Stimulated activated CD4-positive, alpha-beta T cell treated with anti-CD3 and anti-CD28 coated beads, Interleukin-1b, Interleukin-23, amount 100 ng/mL, for 4 hours (primary cell): Measurements from ENCODE around the gene JMJD4.

Experiments used
- DNase-seq, 2 donors: peaks; one replicate each; pipeline ENCODE4 v3.0.0-alpha.2; 2020; ENCODE audit warnings: low read depth in 2 of 2

The JMJD4 gene

GRCh38 chr1:227749916-227750710 is 15.0 kb upstream of the JMJD4 start:
- no peak for DNase-seq

GRCh38 chr1:227749225-227749624 is 14.1 kb upstream of the JMJD4 start:
- DNase-seq, result no peak

DNA sequence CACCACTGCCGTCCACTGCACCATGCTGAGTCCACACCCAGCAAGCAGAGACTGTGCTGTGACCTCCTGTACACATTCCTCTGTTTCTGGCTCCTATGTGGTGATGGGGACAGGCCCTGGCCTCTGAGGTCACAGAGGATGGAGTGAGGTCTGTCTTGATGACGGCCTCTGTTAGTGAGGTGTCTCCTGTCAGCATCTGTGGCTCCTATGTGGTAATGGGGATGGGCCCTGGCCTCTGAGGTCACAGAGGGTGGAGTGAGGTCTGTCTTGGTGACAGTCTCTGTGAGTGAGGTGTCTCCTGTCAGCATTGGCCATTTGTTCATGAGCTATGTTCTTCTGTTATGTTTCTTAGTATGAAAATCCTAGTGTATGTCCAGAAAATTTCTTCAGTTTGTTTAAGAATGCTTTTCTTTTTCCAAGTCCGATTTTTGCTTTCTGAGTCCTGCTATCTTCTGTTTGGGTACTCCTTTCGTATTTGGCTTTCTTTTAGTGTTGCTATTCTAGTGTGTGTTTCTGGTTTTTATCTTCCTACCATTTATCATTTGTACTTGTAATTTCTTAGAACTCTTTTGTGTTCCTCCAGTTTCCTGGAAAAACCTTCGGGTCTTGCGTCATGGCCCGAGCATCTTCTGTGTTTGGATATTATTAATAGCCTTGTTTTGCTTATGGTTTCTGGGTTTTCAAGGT is 13.5 kb upstream of the JMJD4 start:
- no peak for DNase-seq

GRCh38 chr1:227747948-227748495 is 12.9 kb upstream of the JMJD4 start:
- no peak for DNase-seq

GRCh38 chr1:227747382-227747781 is 12.3 kb upstream of the JMJD4 start:
- no peak for DNase-seq

GRCh38 chr1:227746676-227747075 is 11.6 kb upstream of the JMJD4 start:
- DNase-seq, result no peak

- DNase-seq, result no peak
Observed at GRCh38 chr1:227745568-227746265, 10.6 kb upstream of the JMJD4 start.

DNA sequence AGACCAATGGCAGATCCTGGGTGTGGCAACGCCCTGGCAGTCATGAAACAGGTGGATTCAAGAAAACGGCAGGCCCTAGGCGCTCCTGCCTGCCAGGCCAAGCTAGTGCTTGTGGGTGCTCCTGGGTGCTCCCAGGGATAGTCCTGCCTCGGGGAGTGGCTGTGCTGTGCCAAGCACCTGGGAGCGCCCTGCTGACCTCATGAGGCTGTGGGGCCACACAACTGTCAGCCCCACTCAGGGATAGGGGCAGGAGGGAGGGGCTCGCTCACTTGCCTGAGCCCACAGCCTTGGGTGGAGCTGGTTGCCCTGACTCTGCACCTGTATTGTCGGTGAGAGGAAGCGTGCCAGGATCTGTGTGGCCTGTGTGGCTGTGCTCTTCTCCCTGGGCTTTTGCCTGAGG is 9.6 kb upstream of the JMJD4 start:
- DNase-seq, result no peak

- no peak for DNase-seq
Observed at GRCh38 chr1:227742738-227743715, 7.9 kb upstream of the JMJD4 start.

GRCh38 chr1:227741166-227741870 is 6.2 kb upstream of the JMJD4 start:
- no peak for DNase-seq

GRCh38 chr1:227740401-227740960 is 5.4 kb upstream of the JMJD4 start:
- no peak for DNase-seq

- no peak for DNase-seq
Observed at GRCh38 chr1:227739636-227740035, 4.5 kb upstream of the JMJD4 start.

GRCh38 chr1:227738820-227739219 is 3.7 kb upstream of the JMJD4 start:
- DNase-seq, result no peak

DNA sequence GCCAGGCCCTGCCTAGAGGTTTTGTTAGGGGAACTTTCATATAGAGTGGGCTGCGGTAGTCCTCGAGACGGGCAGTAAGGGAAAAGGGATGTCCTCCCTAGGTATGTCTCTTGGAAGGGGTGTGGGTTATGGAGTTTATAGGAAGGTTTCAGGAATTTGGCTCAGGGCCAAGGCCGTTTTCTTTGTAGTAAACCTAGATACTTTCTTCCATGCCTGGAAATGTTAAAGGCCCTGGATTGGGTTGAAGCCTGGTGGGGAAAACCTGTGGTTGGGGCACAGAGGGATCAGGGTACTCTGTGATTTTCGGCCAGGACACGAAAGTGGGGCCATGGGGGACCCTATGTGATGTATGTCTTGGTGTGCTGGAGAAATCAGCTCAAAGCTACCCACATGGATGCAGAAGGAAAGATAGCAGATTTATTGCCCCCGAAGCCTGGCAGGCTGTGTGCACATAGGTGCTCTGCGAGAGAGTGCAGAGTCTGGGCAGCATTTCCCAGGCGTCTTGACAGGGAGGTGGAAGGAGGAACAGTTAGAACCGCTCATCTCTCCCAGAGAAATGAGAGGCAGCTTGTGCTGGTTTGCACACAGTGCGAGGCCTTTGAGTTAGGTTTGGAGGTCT is 1.8 kb upstream of the JMJD4 start:
- DNase-seq, result no peak

DNA sequence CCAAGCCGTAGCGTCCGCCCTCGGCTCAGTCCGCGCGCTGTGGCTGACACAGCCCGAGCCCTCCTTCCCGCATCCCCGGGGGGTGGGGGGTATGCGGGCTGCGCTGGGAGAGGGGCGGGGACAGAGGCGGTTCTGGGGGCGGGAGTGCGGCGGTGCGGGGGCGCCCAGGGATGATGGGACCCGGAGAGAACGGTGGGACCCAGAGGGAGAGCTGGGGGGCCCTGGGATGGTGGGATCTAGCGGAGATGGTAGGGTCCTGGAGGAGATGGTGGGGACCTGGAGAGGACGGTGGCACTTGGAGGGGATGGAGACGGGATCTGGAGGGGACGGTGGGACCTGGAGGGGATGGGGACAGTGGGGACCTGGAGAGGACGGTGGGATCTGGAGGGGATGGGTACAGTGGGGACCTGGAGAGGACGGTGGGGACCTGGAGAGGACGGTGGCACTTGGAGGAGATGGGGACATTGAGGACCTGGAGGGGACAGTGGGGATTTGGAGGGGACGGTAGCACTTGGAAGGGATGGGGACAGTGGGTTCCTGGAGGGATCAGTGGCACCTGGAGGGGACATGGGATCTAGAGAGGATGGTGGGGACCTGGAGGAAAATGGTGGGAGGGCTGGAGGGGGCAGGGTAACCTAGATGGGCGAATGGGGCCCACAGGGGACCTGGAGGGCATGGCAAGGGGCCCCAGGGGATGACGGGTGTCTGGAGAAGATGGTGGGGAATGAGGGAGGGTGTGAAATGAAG is 610 bp upstream of the JMJD4 start:
- no peak for DNase-seq

DNA sequence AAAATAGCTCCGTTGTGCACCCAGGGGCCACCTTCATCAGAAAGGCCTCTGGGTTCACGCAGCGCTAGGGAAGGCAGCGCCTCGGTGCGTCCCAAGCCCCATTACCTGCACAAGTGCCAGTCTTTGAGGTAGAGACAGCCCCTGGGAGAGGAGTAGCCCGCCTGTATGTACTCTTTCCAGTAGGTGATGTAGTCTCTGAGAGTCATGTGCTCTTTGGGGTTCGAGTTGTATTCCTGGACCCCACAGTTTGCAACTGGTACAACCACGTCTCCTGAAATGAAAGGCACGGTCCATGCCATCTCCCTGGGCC is 601 bp downstream of the JMJD4 start:
- DNase-seq, result no peak

DNA sequence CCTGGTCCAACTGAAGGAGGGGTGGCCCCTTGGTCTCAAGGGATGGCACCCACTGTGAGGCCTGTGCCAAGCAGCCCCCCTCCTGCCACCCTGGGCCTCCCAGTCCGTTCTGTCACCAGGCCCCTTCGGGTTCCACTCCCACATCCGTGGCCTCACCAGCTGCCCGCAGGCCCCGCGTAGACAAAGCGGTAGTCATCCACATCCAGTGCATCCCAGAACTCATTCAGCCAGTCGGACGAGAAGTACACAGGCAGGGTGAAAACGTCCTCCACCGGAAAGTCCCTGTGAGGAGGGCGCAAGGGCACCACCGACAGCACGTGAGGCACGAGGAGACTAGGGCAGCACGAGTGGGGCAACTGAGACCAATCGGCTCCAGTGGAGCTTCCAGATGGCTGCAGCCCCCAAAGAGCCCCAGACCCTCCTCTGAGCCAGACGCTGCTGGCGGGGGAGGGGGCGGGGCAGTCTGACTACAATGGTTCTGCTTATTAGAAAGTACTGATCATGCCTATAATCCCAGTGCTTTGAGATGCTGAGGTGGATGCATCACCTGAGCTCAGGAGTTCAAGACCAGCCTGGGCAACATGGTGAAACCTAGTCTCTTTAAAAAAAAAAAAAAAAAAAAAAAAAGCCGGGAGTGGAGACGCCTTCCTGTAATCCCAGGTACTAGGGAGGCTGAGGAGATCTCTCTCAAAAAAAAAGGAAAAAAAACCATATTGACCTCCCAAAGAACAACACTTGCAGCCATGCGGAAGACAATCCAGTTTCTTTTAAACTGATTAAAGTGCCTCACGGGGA is 1.2 kb downstream of the JMJD4 start:
- DNase-seq, result no peak

GRCh38 chr1:227733309-227733705 is 1.8 kb downstream of the JMJD4 start:
- DNase-seq, result no peak
